Gastroesophageal sphincter (tissue), 3 donors: ENCODE data around the gene DNAJB9.

Experiments
- CTCF ChIP-seq, 4 experiments: fragments of 200-600 bp in 2 of 4; fragments of 450-650 bp in 2 of 4; sonication (generic) in 1 of 4; IDR thresholded peaks; one replicate each; pipeline ENCODE4 v1.5.1; 2017 to 2019; ENCODE audit warnings: antibody characterized with exemption in 4 of 4, mild to moderate bottlenecking in 2 of 4, moderate library complexity in 2 of 4
- EP300 ChIP-seq: sonication (generic); formaldehyde crosslinking; IDR thresholded peaks from one replicate; pipeline ENCODE4 v1.6.1; 2017; ENCODE audit warnings: antibody characterized with exemption, mild to moderate bottlenecking
- POLR2A ChIP-seq, 2 donors: fragments of 450-650 bp; IDR thresholded peaks; one replicate each; pipeline ENCODE4 v1.6.1; 2017; ENCODE audit warnings: antibody characterized with exemption in 2 of 2, mild to moderate bottlenecking in 2 of 2, moderate library complexity in 1 of 2
- POLR2AphosphoS5 ChIP-seq: sonication (generic); formaldehyde crosslinking; IDR thresholded peaks from one replicate; pipeline ENCODE4 v1.6.1; 2017; ENCODE audit warnings: antibody characterized with exemption

- TF ChIP-seq CTCF (IDR thresholded peaks at IDR 0.05) (no peak), POLR2AphosphoS5 (no peak), POLR2A (IDR thresholded peaks at IDR 0.05) (no peak), EP300 (no peak)
These were observed 32.4 kb upstream of the DNAJB9 start for GRCh38 chr7:108537229-108537628.
